Stomach (tissue), 9 donors: ENCODE data around the gene SMURF1. TPM values are rescaled to one million over a fixed set of nuclear protein-coding genes. Genes with fewer than 3 reads are reported as not detected.
A peak's percentile ranks its signal among the peaks of the same experiment; 100 is the strongest.

ENCODE experiments used
- DNase-seq, 2 donors: peaks; one replicate each; pipeline versions ENCODE4 v3.0.0 to v3.0.0-alpha.2; 2013 to 2019
- H3K27ac ChIP-seq, 5 donors: fragments of 200-600 bp in 4 of 5; sonication (generic) in 4 of 5; one replicate each; pipeline ENCODE4 v1.5.1; 2013 to 2019; ENCODE audit warnings: mild to moderate bottlenecking in 1 of 5, moderate library complexity in 1 of 5
- H3K27me3 ChIP-seq, 3 donors: fragments of 200-600 bp; sonication (generic); one replicate each; pipeline ENCODE4 v1.5.1; 2017 to 2019; ENCODE audit warnings: mixed run types in 1 of 3
- H3K36me3 ChIP-seq, 4 donors: fragments of 200-600 bp; sonication (generic); 1 replicate in 3 of 4; 2 replicates in 1 of 4; pipeline ENCODE4 v1.5.1; 2016 to 2019
- H3K4me1 ChIP-seq, 4 donors: fragments of 200-600 bp; sonication (generic); one replicate each; pipeline ENCODE4 v1.5.1; 2016 to 2019
- H3K4me3 ChIP-seq, 4 donors: fragments of 200-600 bp; sonication (generic) in 3 of 4; one replicate each; pipeline ENCODE4 v1.5.1; 2016 to 2019; ENCODE audit warnings: mild to moderate bottlenecking in 1 of 4
- H3K9me3 ChIP-seq, 4 donors: fragments of 200-600 bp; sonication (generic); one replicate each; pipeline ENCODE4 v1.5.1; 2016 to 2019
- EP300 ChIP-seq: sonication (generic); formaldehyde crosslinking; IDR thresholded peaks from one replicate; pipeline ENCODE4 v1.6.1; 2017; ENCODE audit warnings: antibody characterized with exemption
- POLR2A ChIP-seq, 4 donors: fragments of 450-650 bp; IDR thresholded peaks; one replicate each; pipeline ENCODE4 v1.6.1; 2016; ENCODE audit warnings: antibody characterized with exemption in 4 of 4, control low read depth in 2 of 4, mild to moderate bottlenecking in 1 of 4, moderate library complexity in 1 of 4
- POLR2AphosphoS5 ChIP-seq, 3 donors: sonication (generic); formaldehyde crosslinking; IDR thresholded peaks; one replicate each; pipeline ENCODE4 v1.6.1; 2016; ENCODE audit warnings: antibody characterized with exemption in 3 of 3
- WGBS, 5 donors: extraction: QIAGEN DNeasy Blood & Tissue Kit in 3 of 5; methylation state at CpG; one replicate each; pipeline versions ENCODE4 v1.1.5 to v1.1.7; 2013 to 2018; 5-methylcytosine and 5-hydroxymethylcytosine counted together
- intact Hi-C: fragments of 100-400 bp; cut with DNase I; formaldehyde crosslinking; loops from one replicate; pipeline ENCODE4 v1.15.1; 2023; ENCODE audit warnings: low total_unique reads
- polyA plus RNA-seq, 3 donors: library from polyadenylated mRNA; stranded (reverse); fragments of 200-250 nt; gene quantifications; one replicate each; pipeline ENCODE4 v1.2.3, GENCODE V29; 2013
- total RNA-seq, 5 donors: library from RNA; depleted of rRNA; stranded (reverse); fragments of >200 nt; gene quantifications; one replicate each; pipeline versions ENCODE4 v1.1.0 to v1.2.3, GENCODE V29; 2014 to 2016
- TF ChIP-seq, protein P1 (sequence below), 7 experiments: fragments of 450-650 bp in 4 of 7; fragments of 200-600 bp in 3 of 7; sonication (generic) in 3 of 7; IDR thresholded peaks; one replicate each; pipeline ENCODE4 v1.5.1; 2016 to 2019; ENCODE audit warnings: antibody characterized with exemption in 7 of 7, control low read depth in 2 of 7, mild to moderate bottlenecking in 1 of 7
- donor health status: healthy with polysubstance abuse.
- donor health status: Bipolar disorder and iron deficiency.
- donor health status: healthy.

The SMURF1 gene
- total and polyA plus RNA-seq, 8 donors = 8.0 to 46.8 (median 31.8) TPM

GRCh38 chr7:99038086-99038855, 105.6 kb downstream of the SMURF1 start:
- no peaks in the 10 kb centered on the region for H3K9me3 ChIP-seq
- H3K27ac ChIP-seq = no peak overlapping the region
- peaks cover 16 to 30% (median 24%) of the 10 kb centered on the region in 4 donors for H3K4me1 ChIP-seq
- peaks cover 70 to 98% (median 93%) of the 10 kb centered on the region in 4 donors for H3K36me3 ChIP-seq
- intact Hi-C loops = loop anchor here (5.0 to 10.0 kb wide), 3 partner anchors 107 to 274 kb away; partner anchors contain the start of gene SMURF1
- TF ChIP-seq, protein P1, sequence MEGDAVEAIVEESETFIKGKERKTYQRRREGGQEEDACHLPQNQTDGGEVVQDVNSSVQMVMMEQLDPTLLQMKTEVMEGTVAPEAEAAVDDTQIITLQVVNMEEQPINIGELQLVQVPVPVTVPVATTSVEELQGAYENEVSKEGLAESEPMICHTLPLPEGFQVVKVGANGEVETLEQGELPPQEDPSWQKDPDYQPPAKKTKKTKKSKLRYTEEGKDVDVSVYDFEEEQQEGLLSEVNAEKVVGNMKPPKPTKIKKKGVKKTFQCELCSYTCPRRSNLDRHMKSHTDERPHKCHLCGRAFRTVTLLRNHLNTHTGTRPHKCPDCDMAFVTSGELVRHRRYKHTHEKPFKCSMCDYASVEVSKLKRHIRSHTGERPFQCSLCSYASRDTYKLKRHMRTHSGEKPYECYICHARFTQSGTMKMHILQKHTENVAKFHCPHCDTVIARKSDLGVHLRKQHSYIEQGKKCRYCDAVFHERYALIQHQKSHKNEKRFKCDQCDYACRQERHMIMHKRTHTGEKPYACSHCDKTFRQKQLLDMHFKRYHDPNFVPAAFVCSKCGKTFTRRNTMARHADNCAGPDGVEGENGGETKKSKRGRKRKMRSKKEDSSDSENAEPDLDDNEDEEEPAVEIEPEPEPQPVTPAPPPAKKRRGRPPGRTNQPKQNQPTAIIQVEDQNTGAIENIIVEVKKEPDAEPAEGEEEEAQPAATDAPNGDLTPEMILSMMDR (IDR thresholded peaks at IDR 0.05) = no peak
- TF ChIP-seq EP300 (no peak), POLR2A (IDR thresholded peaks at IDR 0.05) (no peak), POLR2AphosphoS5 (IDR thresholded peaks at IDR 0.05) (no peak)
- 87 to 93% (median 90%) methylated on average over 25 of the region's 25 CpGs for whole genome bisulfite sequencing, 5 donors
- no peak overlapping the region for H3K4me3 ChIP-seq
- DNase-seq = no peak
- H3K27me3 ChIP-seq = no peaks in the 10 kb centered on the region

- no peak for DNase-seq
- intact Hi-C loops = loop anchor here (5.0 to 10.0 kb wide), 3 partner anchors 107 to 275 kb away; partner anchors contain the start of gene SMURF1
- Histone ChIP-seq H3K4me3 (no peak overlapping the region), H3K9me3 (no peaks in the 10 kb centered on the region), H3K4me1 (peaks cover 16 to 24% (median 21%) of the 10 kb centered on the region in 4 donors), H3K27ac (no peak overlapping the region), H3K27me3 (no peaks in the 10 kb centered on the region), H3K36me3 (peaks cover 76 to 99% (median 96%) of the 10 kb centered on the region in 4 donors)
- 94 to 96% (median 95%) methylated on average over 10 to 16 of the region's 16 CpGs for WGBS, 5 donors
- TF ChIP-seq, protein P1 (IDR thresholded peaks at IDR 0.05) = no peak
- TF ChIP-seq POLR2AphosphoS5 (IDR thresholded peaks at IDR 0.05) (no peak), EP300 (no peak), POLR2A (IDR thresholded peaks at IDR 0.05) (no peak)
Observed at GRCh38 chr7:99037327-99037940, 106.5 kb downstream of the SMURF1 start.

DNA sequence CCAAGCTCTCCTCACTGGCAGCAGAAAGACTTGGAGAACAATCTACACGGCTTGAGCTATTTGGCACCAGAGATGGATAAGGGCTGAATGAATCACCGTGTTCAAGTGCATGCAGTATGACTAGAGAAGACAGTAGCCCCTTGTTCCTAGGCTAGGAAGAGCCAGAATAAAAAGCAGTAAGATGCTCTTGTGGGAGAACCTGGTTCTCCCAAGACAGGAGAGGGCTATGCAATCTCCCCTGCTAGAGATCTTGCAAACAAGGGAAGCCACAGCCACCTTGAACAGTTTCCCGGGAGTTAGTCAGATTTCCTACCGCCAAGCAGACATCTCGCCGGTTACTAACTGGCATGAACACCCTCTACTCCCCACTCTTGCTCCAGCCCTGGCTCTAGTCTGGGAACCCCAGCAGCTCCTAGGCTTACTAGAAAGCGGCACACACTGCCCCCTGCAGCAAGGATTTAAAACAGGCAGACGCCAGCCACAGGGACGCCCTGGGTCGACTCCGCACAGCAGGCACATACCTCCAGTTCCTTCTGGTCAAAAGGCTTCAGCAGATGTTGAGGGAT, 107.3 kb downstream of the SMURF1 start:
- Histone ChIP-seq H3K27ac (peak overlapping the region in 1 of 5 donors; percentile 28), H3K9me3 (no peaks in the 10 kb centered on the region), H3K4me3 (no peak overlapping the region), H3K27me3 (no peaks in the 10 kb centered on the region), H3K36me3 (peaks cover 81 to 100% (median 99%) of the 10 kb centered on the region in 4 donors), H3K4me1 (peaks cover 12 to 16% (median 16%) of the 10 kb centered on the region in 4 donors)
- no peak for TF ChIP-seq POLR2A (IDR thresholded peaks at IDR 0.05)
- TF ChIP-seq, protein P1 (IDR thresholded peaks at IDR 0.05) = no peak
- TF ChIP-seq EP300 = no peak
- TF ChIP-seq POLR2AphosphoS5 (IDR thresholded peaks at IDR 0.05) = no peak
- peak in 1 of 2 donors; percentile 37 for DNase-seq
- intact Hi-C loops = loop anchor here (5.0 to 10.0 kb wide), 3 partner anchors 108 to 276 kb away; partner anchors contain the start of gene SMURF1
- WGBS, 5 donors = 69 to 78% (median 74%) methylated on average over 9 to 11 of the region's 11 CpGs
